H9 (cell line): Measurements from ENCODE around the gene GALE. TPM values are rescaled to one million over a fixed set of nuclear protein-coding genes. Genes with fewer than 3 reads are reported as not detected.

Experiments used
- DNase-seq: peaks from one replicate; pipeline ENCODE4 v3.0.0-alpha.2; 2017
- H2AFZ ChIP-seq: one replicate; pipeline ENCODE4 v1.6.1; 2013; ENCODE audit warnings: mild to moderate bottlenecking, low read length, control low read depth, moderate library complexity
- H2AK5ac ChIP-seq: 2 replicates; pipeline ENCODE4 v1.6.1; 2013; ENCODE audit warnings: low read length, control low read depth, mixed read lengths; ENCODE audit not compliant: insufficient read length
- H2BK120ac ChIP-seq: one replicate; pipeline ENCODE4 v1.6.1; 2013; ENCODE audit warnings: low read depth, mild to moderate bottlenecking, low read length, control low read depth, inconsistent platforms; ENCODE audit not compliant: poor library complexity, severe bottlenecking
- H2BK12ac ChIP-seq: 2 replicates; pipeline ENCODE4 v1.6.1; 2013; ENCODE audit warnings: low read length, control low read depth, mixed read lengths, low read depth; ENCODE audit not compliant: insufficient read length
- H2BK15ac ChIP-seq: 2 replicates; pipeline ENCODE4 v1.6.1; 2013; ENCODE audit warnings: low read depth, low read length, control low read depth
- H2BK20ac ChIP-seq: one replicate; pipeline ENCODE4 v1.6.1; 2013; ENCODE audit warnings: low read depth, mild to moderate bottlenecking, low read length, control low read depth, inconsistent platforms; ENCODE audit not compliant: poor library complexity, severe bottlenecking
- H2BK5ac ChIP-seq: 2 replicates; pipeline ENCODE4 v1.6.1; 2013; ENCODE audit warnings: low read length, control low read depth, mixed read lengths; ENCODE audit not compliant: insufficient read length
- H3K14ac ChIP-seq: 2 replicates; pipeline ENCODE4 v1.6.1; 2013; ENCODE audit warnings: low read length, control low read depth; ENCODE audit not compliant: insufficient read depth
- H3K18ac ChIP-seq: 2 replicates; pipeline ENCODE4 v1.6.1; 2013; ENCODE audit warnings: low read depth, mild to moderate bottlenecking, mixed read lengths, low read length, control low read depth; ENCODE audit not compliant: insufficient read length
- H3K23ac ChIP-seq: 2 replicates; pipeline ENCODE4 v1.6.1; 2013; ENCODE audit warnings: low read length, control low read depth, mixed read lengths, low read depth; ENCODE audit not compliant: insufficient read length
- H3K23me2 ChIP-seq: 2 replicates; pipeline ENCODE4 v1.6.1; 2013; ENCODE audit warnings: low read depth, mild to moderate bottlenecking, mixed read lengths, low read length, control low read depth; ENCODE audit not compliant: insufficient read length, poor library complexity, severe bottlenecking
- H3K27ac ChIP-seq: 2 replicates; pipeline ENCODE4 v1.5.1; 2013; ENCODE audit warnings: low read length, control low read depth, mixed read lengths, low read depth; ENCODE audit not compliant: insufficient read length
- H3K27me3 ChIP-seq: 2 replicates; pipeline ENCODE4 v1.6.1; 2013; ENCODE audit warnings: low read length, control low read depth, inconsistent platforms; ENCODE audit not compliant: insufficient read depth
- H3K4ac ChIP-seq: 2 replicates; pipeline ENCODE4 v1.6.1; 2013; ENCODE audit warnings: low read depth, mild to moderate bottlenecking, control low read depth, inconsistent platforms, low read length, moderate library complexity
- H3K4me1 ChIP-seq: 2 replicates; pipeline ENCODE4 v1.6.1; 2013; ENCODE audit warnings: low read length, control low read depth, inconsistent platforms; ENCODE audit not compliant: insufficient read depth
- H3K4me2 ChIP-seq: 2 replicates; pipeline ENCODE4 v1.6.1; 2013; ENCODE audit warnings: low read length, control low read depth, mixed read lengths; ENCODE audit not compliant: insufficient read length, insufficient read depth
- H3K56ac ChIP-seq: 2 replicates; pipeline ENCODE4 v1.6.1; 2013; ENCODE audit warnings: low read depth, mild to moderate bottlenecking, mixed read lengths, low read length, control low read depth; ENCODE audit not compliant: insufficient read length
- H3K79me1 ChIP-seq: 2 replicates; pipeline ENCODE4 v1.6.1; 2013; ENCODE audit warnings: low read depth, mild to moderate bottlenecking, moderate library complexity, low read length, control low read depth, inconsistent platforms; ENCODE audit not compliant: insufficient read depth, poor library complexity, severe bottlenecking
- H3K79me2 ChIP-seq: 2 replicates; pipeline ENCODE4 v1.6.1; 2013; ENCODE audit warnings: low read length, control low read depth, inconsistent platforms; ENCODE audit not compliant: insufficient read depth
- H3K9ac ChIP-seq: 2 replicates; pipeline ENCODE4 v1.6.1; 2013; ENCODE audit warnings: low read length, control low read depth, mixed read lengths; ENCODE audit not compliant: insufficient read length; ENCODE audit errors: extremely low read depth
- H3K9me3 ChIP-seq: one replicate; pipeline ENCODE4 v1.6.1; 2013; ENCODE audit warnings: low read depth, low read length, inconsistent platforms; ENCODE audit not compliant: control insufficient read depth
- H3T11ph ChIP-seq: one replicate; pipeline ENCODE4 v1.6.1; 2013; ENCODE audit warnings: mild to moderate bottlenecking, low read length, control low read depth, inconsistent platforms
- H4K20me1 ChIP-seq: one replicate; pipeline ENCODE4 v1.6.1; 2013; ENCODE audit not compliant: control insufficient read depth, insufficient read length, insufficient read depth
- H4K5ac ChIP-seq: 2 replicates; pipeline ENCODE4 v1.6.1; 2013; ENCODE audit warnings: low read depth, mild to moderate bottlenecking, mixed read lengths, low read length, control low read depth; ENCODE audit not compliant: insufficient read length
- H4K8ac ChIP-seq: replicated peaks from 2 replicates; pipeline ENCODE4 v1.6.1; 2013; ENCODE audit warnings: low read length, control low read depth, mixed read lengths, low read depth; ENCODE audit not compliant: insufficient read length
- H4K91ac ChIP-seq: 2 replicates; pipeline ENCODE4 v1.6.1; 2013; ENCODE audit warnings: low read depth, mild to moderate bottlenecking, moderate library complexity, mixed read lengths, low read length, control low read depth; ENCODE audit not compliant: insufficient read length
- H3K27ac Mint-ChIP-seq, 3 experiments: 2 replicates in 2 of 3; 3 replicates in 1 of 3; pipeline ENCODE4 v1.8.0; 2020 to 2021; ENCODE audit warnings: mixed read lengths in 3 of 3, mild to moderate bottlenecking in 1 of 3, moderate library complexity in 1 of 3
- H3K27me3 Mint-ChIP-seq: 2 replicates; pipeline ENCODE4 v1.8.0; 2021; ENCODE audit warnings: low read depth, mild to moderate bottlenecking, moderate library complexity, mixed read lengths
- H3K36me3 Mint-ChIP-seq, 3 experiments: 2 replicates in 2 of 3; 3 replicates in 1 of 3; pipeline ENCODE4 v1.8.0; 2020 to 2021; ENCODE audit warnings: low read depth in 3 of 3, mixed read lengths in 3 of 3; ENCODE audit not compliant: insufficient read depth in 1 of 3
- H3K4me1 Mint-ChIP-seq, 2 experiments: 2 replicates each; pipeline ENCODE4 v1.8.0; 2020; ENCODE audit warnings: mixed read lengths in 2 of 2
- H3K4me3 Mint-ChIP-seq, 2 experiments: 2 replicates in 1 of 2; 3 replicates in 1 of 2; pipeline ENCODE4 v1.8.0; 2020 to 2021; ENCODE audit warnings: mild to moderate bottlenecking in 2 of 2, mixed read lengths in 2 of 2, moderate library complexity in 1 of 2
- H3K9me3 Mint-ChIP-seq, 2 experiments: 2 replicates in 1 of 2; 3 replicates in 1 of 2; pipeline ENCODE4 v1.8.0; 2020; ENCODE audit warnings: mild to moderate bottlenecking in 2 of 2, mixed read lengths in 2 of 2, moderate library complexity in 1 of 2
- WGBS: extraction: QIAGEN DNeasy Blood & Tissue Kit; methylation state at CpG from one replicate; pipeline ENCODE4 v1.1.7; 2013; ENCODE audit warnings: missing lambda C conversion rate, low lambda C conversion rate, mixed read lengths; ENCODE audit not compliant: insufficient read length; ENCODE audit errors: extremely low coverage; 5-methylcytosine and 5-hydroxymethylcytosine counted together
- long read RNA-seq: library from polyadenylated mRNA; unstranded; transcript quantifications from one replicate; pipeline ENCODE4 v2.0.0, GENCODE V29; 2020
- total RNA-seq: library from RNA; stranded (reverse); gene quantifications from 2 replicates; pipeline ENCODE4 v1.2.1, GENCODE V29; 2021
- TF ChIP-seq, protein P1 (sequence below): fragments of 200-600 bp; sonication (generic); conservative IDR thresholded peaks from 3 replicates; pipeline ENCODE4 v1.8.0; 2021; ENCODE audit warnings: antibody characterized with exemption, mild to moderate bottlenecking

GALE gene
- total RNA-seq: 35.1 and 36.0 TPM in 2 replicates
- long read RNA-seq, transcript GALE-207 (11 exons, 1,563 nt): minor isoform, 9 of 316 reads
- long read RNA-seq, transcript GALE-201 (12 exons, 1,488 nt): minor isoform, 5 of 316 reads
- long read RNA-seq, transcript GALE-216 (12 exons, 1,566 nt): major isoform, 137 of 316 reads
- long read RNA-seq, partial matches to known transcripts: 7 of 316 reads
- long read RNA-seq, other reads (novel, unspliced or antisense): 158 of 316 reads

GRCh38 chr1:23800400-23801337, at the start of gene GALE:
TSS of gene GALE (minus strand) at chr1:23800754. CDS start at chr1:23799007, 1,747 bp downstream.
- Histone ChIP-seq H3K4me2 (peak within 1 kb of the TSS; percentile 85), H2AFZ (no peak within 1 kb of the TSS), H2BK5ac (no peak within 1 kb of the TSS), H3K9me3 (no peaks in the 10 kb centered on the region), H3K14ac (peak within 1 kb of the TSS; percentile 44), H2BK12ac (no peak within 1 kb of the TSS), H3K18ac (peak within 1 kb of the TSS; percentile 18), H3K56ac (no peak within 1 kb of the TSS), H2BK15ac (no peak within 1 kb of the TSS), H4K8ac (no peak within 1 kb of the TSS), H2BK120ac (no peak within 1 kb of the TSS), H3K79me1 (no peaks in the 10 kb centered on the region), H4K5ac (no peak within 1 kb of the TSS), H3K4ac (no peak within 1 kb of the TSS), H3K27ac (no peak within 1 kb of the TSS), H3K4me1 (no peaks in the 10 kb centered on the region; the same call in 1 of the 2 replicates), H3K23me2 (peaks cover 11% of the 10 kb centered on the region), H3K23ac (no peak within 1 kb of the TSS), H4K20me1 (no peaks in the 10 kb centered on the region), H3K79me2 (no peaks in the 10 kb centered on the region), H3T11ph (no peak within 1 kb of the TSS), H3K9ac (peak within 1 kb of the TSS; percentile 36), H2AK5ac (no peak within 1 kb of the TSS), H4K91ac (no peak within 1 kb of the TSS), H3K27me3 (no peaks in the 10 kb centered on the region), H2BK20ac (no peak within 1 kb of the TSS)
- DNase-seq: peak; percentile 90
- peak within 1 kb of the TSS; percentile 90 to 91 for H3K4me3 Mint-ChIP-seq
- peaks cover 8% of the 10 kb centered on the region for H3K27me3 Mint-ChIP-seq
- peaks cover 9 to 11% of the 10 kb centered on the region in 2 experiments for H3K4me1 Mint-ChIP-seq
- peak within 1 kb of the TSS in 2 of 3 experiments; percentile 41 to 99; a peak in 3 of 7 replicates for H3K27ac Mint-ChIP-seq
- TF ChIP-seq, protein P1, sequence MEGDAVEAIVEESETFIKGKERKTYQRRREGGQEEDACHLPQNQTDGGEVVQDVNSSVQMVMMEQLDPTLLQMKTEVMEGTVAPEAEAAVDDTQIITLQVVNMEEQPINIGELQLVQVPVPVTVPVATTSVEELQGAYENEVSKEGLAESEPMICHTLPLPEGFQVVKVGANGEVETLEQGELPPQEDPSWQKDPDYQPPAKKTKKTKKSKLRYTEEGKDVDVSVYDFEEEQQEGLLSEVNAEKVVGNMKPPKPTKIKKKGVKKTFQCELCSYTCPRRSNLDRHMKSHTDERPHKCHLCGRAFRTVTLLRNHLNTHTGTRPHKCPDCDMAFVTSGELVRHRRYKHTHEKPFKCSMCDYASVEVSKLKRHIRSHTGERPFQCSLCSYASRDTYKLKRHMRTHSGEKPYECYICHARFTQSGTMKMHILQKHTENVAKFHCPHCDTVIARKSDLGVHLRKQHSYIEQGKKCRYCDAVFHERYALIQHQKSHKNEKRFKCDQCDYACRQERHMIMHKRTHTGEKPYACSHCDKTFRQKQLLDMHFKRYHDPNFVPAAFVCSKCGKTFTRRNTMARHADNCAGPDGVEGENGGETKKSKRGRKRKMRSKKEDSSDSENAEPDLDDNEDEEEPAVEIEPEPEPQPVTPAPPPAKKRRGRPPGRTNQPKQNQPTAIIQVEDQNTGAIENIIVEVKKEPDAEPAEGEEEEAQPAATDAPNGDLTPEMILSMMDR: no peak
- no CpG with 5 or more reads among the region's 82 CpGs for WGBS
- H3K36me3 Mint-ChIP-seq: peaks cover 2 to 26% (median 16%) of the 10 kb centered on the region in 3 experiments; a peak in 5 of 7 replicates
- no peaks in the 10 kb centered on the region for H3K9me3 Mint-ChIP-seq
